Hematopoietic multipotent progenitor cell treated with erythropoietin and hydrocortisone succinate and interleukin-3 and kit ligand, for 15 days (in vitro differentiated cells): ENCODE data around the gene HOXC9.
"Not testable (repeated sequence)": the region's sequence is repeated elsewhere in the genome, so short reads cannot be mapped to it uniquely, and the experiment has no call there.

Experiments
- DNase-seq: peaks from one replicate; pipeline ENCODE4 v3.0.0-alpha.2; 2015; ENCODE audit warnings: low spot score

HOXC9 gene

DNA sequence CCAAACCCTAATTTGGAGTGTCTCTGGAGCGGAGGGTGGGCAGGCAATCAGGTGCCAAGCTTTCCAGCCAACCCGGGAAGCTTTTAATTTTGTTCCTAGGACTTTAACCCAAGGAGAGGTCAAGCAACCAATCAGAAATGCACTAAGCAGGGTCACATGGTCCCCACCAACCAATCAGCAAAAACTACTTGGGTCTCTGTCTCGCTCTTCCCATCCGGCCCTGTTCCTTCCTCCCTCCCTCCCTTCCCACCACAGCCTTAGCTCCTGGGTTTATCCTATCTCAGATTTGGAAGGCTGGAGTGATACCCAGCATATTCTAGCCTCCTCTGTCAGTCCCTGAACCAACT is 40.2 kb downstream of the HOXC9 start:
- DNase-seq = no peak

DNA sequence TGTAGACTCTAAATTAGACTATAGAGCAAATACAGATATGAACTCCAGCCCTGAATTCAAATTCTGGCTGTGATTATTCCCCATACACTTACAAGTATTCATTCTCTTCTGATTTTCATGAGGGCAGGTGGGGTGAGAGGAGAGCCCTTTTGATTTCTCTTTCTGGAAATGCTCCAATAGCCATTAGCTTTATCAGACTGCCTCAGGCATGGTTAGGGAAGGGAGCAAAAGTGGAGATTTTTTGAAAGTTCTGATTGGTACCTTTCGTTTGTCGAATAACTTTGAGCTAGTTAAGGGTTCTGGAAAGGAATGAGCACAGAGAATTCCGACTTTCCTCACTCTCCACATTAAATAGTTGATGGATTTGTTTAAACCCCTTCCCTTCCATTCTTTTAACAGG is 40.7 kb downstream of the HOXC9 start:
- no peak for DNase-seq

DNA sequence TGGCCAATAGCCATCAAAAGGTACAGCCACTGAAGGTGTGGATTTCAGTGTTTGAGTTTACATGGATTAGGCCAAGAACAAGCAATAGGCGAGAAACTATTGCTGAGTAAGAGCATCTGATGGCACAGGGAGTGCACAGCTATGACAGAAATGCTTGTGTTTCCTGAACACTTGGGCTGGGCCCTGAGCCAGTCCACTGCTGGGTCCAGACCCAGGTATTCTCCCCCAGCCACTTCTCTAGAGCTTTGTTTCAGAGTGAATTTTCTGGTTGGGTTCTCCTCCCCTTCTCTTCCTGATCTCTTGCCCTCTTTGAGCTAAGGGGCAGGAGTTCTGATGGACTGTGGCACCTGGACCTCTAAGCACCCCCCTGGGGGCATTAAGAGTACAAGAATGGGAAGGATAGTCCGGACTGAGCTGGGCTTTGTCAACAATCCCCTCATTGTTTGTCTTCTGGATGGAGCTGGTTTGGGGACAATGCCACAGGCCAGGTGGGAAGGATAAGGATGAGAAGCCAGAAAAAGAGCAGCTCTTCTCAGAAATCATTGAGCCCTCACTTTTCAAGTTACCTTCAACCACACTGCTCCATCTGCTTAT is 41.2 kb downstream of the HOXC9 start:
- no peak for DNase-seq

DNA sequence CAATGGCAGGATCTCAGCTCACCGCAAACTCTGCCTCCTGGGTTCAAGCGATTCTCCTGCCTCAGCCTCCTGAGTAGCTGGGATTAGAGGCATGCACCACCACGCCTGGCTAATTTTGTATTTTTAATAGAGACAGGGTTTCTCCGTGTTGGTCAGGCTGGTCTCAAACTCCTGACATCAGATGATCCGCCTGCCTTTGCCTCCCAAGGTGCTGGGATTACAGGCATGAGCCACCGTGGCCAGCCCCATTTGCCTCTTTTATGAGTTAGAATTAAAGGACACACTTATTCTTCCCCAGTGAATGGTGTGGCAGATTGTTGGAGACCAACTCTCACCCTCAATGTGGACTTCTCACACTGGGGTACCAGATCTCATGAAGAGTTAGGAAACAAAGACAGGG is 42.1 kb downstream of the HOXC9 start:
- not testable (repeated sequence) for DNase-seq

GRCh38 chr12:54042970-54043853 is 43.3 kb downstream of the HOXC9 start:
- DNase-seq = no peak

DNA sequence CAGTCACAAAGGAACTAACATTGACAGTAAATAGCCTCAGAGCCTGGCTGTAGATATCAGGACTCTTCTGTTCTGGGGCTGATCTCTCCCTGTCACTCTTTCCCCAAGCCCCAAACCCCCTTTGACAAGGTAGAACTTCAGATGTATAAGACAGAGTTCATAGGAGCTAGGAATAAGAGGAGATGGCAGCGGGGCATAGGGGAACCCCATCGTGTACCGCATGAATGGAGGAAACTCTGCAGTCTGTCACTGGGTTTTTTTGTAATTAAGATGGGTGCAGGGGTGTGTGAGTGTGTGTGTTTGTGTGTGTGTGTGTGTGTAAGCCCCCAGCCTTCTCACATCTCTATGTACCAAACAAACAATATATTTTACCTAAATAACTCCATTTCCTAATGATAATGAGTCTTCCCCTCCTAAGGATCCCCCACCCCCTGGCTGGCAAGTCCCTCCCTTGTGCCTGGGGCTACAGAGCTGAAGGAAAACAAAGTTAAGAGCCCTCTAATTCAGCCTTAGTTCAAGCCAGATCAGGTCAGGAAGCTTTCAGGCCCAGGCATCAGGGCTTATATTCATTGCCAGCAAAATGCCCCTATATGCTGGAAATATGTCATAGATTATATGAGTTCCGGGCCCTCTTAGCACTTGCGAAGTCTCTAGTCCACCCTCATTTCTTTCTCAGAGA is 44.6 kb downstream of the HOXC9 start:
- no peak for DNase-seq

GRCh38 chr12:54045401-54045800 is 45.4 kb downstream of the HOXC9 start:
- no peak for DNase-seq

DNA sequence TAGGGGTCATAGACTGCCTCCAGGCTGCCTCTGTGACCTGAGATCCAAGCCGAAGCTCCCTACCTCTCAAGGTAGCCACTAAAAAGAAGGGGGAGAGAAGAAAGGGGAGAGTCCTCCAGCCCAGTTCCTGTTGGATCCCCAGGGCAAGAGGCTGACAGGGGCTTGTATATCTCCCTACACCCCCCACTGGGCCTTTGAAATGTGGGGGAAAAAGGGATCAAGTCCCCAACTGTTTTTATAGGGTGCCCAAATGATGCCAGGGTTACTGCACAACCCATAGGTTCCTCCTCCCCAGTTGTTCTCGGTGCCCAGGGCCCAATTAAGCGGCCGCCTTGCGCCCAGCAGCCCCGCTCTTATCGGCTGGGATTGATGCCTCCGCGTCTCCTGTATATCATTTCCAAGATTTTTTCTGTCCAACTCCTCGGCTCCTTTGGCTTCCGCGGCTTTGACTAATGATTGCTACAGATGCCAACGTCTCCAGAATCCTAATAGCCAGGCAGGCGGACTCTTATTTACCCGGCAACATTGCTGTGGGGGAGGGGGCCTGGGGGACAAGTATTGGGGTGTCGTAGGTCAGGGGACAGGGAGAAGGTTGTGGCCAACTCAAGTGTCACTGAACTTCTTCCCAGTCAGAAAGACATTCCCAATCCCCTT is 46.0 kb downstream of the HOXC9 start:
- no peak for DNase-seq

DNA sequence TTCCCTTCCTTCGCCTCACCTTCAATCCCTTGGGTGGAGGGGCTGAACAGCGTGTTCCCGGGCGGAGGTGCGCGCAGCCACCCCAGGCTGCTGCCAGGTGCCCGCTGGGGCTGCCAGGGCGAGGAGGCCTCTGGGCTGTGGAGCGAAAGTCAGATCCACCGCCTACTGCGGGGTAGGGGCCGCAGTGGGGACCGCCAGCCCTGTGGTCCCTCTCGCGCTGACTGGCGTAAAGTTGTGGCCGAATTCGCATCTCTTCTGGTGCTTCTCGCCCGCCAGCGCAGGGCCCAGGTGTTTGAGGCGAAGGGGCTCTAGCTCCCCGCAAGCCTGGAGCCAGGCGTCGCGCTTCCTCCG is 46.8 kb downstream of the HOXC9 start:
- no peak for DNase-seq

GRCh38 chr12:54047160-54047963 is 47.4 kb downstream of the HOXC9 start:
- no peak for DNase-seq

DNA sequence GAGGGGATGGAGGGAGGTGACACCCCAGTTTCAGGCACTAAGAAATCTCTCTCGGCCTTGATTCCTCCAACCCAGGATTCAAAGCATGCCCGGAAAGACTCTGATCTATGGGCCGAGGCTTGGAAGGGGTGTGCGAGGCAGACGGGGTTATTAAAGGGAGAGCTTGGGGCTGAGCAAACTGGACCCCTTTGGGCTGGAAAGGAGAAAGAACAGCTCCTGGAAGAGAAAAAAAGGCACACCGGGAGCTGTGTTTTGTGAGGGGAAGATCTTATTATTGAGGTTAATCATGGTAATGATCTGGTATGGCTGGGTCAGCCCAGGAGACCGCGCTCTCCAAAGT is 48.0 kb downstream of the HOXC9 start:
- DNase-seq = no peak

DNA sequence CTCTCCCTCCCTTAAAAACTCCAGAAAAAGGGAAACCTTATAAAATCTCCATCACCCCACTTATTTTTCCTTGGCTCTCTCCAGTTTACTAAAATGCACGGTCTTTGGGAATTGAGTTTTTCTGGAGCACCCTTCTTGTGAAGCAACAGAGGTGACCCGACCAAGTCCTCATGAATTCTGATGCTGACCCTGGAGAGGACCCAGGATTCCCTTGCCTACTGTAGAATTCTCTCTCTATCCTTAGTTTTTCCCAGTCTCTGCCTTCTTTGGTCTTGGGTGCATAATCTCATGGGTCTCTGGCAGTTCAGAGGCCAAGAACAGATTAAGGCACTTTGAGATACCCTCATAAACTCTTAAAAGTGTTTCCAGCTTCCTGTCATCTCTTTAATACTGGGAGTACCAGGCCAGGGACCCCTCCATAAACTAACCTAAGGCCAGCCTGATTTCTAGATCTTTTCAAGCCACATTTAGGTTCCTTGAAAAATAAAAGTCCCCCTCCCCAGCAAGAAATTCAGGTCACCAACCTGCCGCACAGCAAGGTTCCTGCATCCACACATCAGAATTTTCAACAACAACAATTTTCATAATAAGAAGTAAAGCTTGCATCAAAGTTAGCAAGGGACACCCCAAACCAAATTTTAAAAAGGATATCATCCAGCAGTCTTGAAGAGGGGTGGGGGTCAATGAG is 48.6 kb downstream of the HOXC9 start:
- DNase-seq = no peak

- DNase-seq = no peak
These were observed 49.1 kb downstream of the HOXC9 start for GRCh38 chr12:54049108-54049507.

GRCh38 chr12:54050482-54050810 is 50.5 kb downstream of the HOXC9 start:
- no peak for DNase-seq

- no peak for DNase-seq
These were observed 51.3 kb downstream of the HOXC9 start for GRCh38 chr12:54051026-54051842.

DNA sequence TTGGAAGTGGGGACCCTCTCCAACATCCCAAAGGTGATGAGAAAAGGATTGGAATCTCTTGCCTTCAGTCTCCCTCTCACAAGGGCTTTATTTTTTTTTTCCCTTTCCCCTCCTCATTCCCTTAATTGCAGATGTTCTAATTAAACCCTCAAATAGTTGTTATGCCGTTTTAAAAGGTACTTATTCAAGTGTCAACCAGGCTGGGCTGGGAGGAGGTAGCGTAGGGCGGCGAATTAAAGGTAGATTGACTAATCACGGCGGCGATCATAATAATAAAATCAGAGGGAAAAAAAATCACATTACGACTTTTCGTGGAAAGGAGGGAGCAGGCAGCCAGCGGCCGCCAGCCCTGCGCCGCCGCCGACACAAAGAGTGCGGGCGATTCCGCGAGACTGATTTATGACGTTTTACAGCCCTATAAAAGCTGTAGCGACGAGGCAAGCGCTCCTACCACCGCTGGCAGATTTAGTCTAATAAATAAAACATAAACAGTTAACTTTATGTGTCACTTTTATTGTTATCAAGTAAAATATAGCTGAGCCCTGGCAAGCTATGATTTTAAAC is 52.0 kb downstream of the HOXC9 start:
- DNase-seq = no peak

DNA sequence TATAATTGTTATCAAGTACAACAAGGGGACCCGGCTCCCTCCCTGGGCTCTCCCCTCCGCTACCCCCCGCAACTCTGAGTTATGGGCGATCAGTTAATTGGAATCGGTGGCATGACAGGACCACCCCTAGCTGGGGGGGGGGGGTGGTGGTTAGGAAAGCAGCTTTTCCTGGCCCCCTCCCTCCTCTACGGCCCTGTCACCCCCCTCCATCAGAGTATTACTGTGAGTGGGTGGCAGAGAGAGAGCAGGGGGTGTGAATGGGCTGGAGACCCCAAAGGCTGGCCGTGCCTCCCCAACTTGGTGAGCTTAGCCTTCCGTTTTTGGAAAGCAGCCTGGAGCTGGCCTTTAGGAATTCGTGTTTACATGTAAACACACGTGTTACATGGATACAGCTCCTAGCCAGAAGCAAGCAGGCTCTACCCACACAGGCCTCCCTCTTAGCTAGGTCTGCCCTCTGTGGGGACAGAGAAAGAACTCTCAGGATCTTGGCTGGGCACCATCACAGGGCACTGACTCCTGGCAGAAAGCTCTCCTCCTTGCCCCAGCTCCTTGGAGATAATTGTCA is 52.6 kb downstream of the HOXC9 start:
- DNase-seq = no peak
